ENCODE results near the gene IFRD2.

IFRD2 gene

GRCh38 chr3:50299929-50300680 lies 7.9 kb upstream of the IFRD2 start:
- DNase-seq (ENCODE audit: low read depth): peak; percentile 35
- H3K4me3 ChIP-seq (ENCODE audit: low read depth, low read length): peak overlapping the region; percentile 55

GRCh38 chr3:50299638-50299928 lies 7.4 kb upstream of the IFRD2 start:
- no peak for TF ChIP-seq CTCF (conservative IDR thresholded peaks at IDR 0.05; ENCODE audit: low read depth, low read length)
- no peak for DNase-seq (ENCODE audit: low read depth)
- peak overlapping the region; percentile 55 for H3K4me3 ChIP-seq (ENCODE audit: low read depth, low read length)

More at GRCh38 chr3:50299929-50300680, 7.9 kb upstream of the IFRD2 start:
- no peak for TF ChIP-seq CTCF (conservative IDR thresholded peaks at IDR 0.05; ENCODE audit: low read depth, low read length)

GRCh38 chr3:50298836-50299637 lies 6.8 kb upstream of the IFRD2 start, which contains the start of the genes HYAL3 and NAA80:
Gene HYAL3, minus strand, starts transcription at chr3:50299405. Its CDS starts 3,803 bp downstream, at chr3:50295602.
Gene NAA80, minus strand, starts transcription at chr3:50299405. Its CDS starts 1,942 bp downstream, at chr3:50297463.
- peak; percentile 100 for DNase-seq (ENCODE audit: low read depth)
- TF ChIP-seq CTCF (conservative IDR thresholded peaks at IDR 0.05; ENCODE audit: low read depth, low read length): peak; percentile 33

GRCh38 chr3:50297896-50298725 lies 5.9 kb upstream of the IFRD2 start:
- peak; percentile 42 for TF ChIP-seq CTCF (conservative IDR thresholded peaks at IDR 0.05; ENCODE audit: low read depth, low read length)
- peak; percentile 26 for DNase-seq (ENCODE audit: low read depth)
- H3K4me3 ChIP-seq (ENCODE audit: low read depth, low read length): peak overlapping the region; percentile 61

More at GRCh38 chr3:50298836-50299637, 6.8 kb upstream of the IFRD2 start, which contains the start of the genes HYAL3 and NAA80:
- peak within 1 kb of the TSS; percentile 61 for H3K4me3 ChIP-seq (ENCODE audit: low read depth, low read length)

GRCh38 chr3:50297384-50297775 lies 5.2 kb upstream of the IFRD2 start:
- no peak for TF ChIP-seq CTCF (conservative IDR thresholded peaks at IDR 0.05; ENCODE audit: low read depth, low read length)
- DNase-seq (ENCODE audit: low read depth): no peak
- no peak overlapping the region for H3K4me3 ChIP-seq (ENCODE audit: low read depth, low read length)

GRCh38 chr3:50296721-50297383 lies 4.6 kb upstream of the IFRD2 start:
- DNase-seq (ENCODE audit: low read depth): no peak
- no peak for TF ChIP-seq CTCF (conservative IDR thresholded peaks at IDR 0.05; ENCODE audit: low read depth, low read length)
- no peak overlapping the region for H3K4me3 ChIP-seq (ENCODE audit: low read depth, low read length)
